K562 (cell line): ENCODE measurements around the gene CSRNP2. TPM values are rescaled to one million over a fixed set of nuclear protein-coding genes. Genes with fewer than 3 reads are reported as not detected.

ENCODE experiments used
- CBX1 ChIP-seq: sonication (generic); IDR thresholded peaks from 2 replicates; pipeline ENCODE4 v1.6.1; 2016; ENCODE audit warnings: antibody characterized with exemption, low read depth, mild to moderate bottlenecking
- FOXK1 ChIP-seq: sonication (generic); formaldehyde crosslinking; IDR thresholded peaks from 2 replicates; pipeline ENCODE4 v1.8.0; 2022; ENCODE audit warnings: missing genetic modification reagents, mild to moderate bottlenecking, borderline replicate concordance
- FUS ChIP-seq: fragments of 200-400 bp; formaldehyde crosslinking; optimal IDR thresholded peaks from 2 replicates; pipeline ENCODE3; 2017; ENCODE audit warnings: low read depth, low read length
- MTA1 ChIP-seq: fragments of 450-650 bp; IDR thresholded peaks from 2 replicates; pipeline ENCODE4 v1.6.1; 2017; ENCODE audit warnings: borderline replicate concordance
- NCOA1 ChIP-seq: fragments of 450-650 bp; IDR thresholded peaks from 2 replicates; pipeline ENCODE4 v1.6.1; 2016; ENCODE audit warnings: low read depth
- NONO ChIP-seq, 2 experiments: fragments of 200-400 bp in 1 of 2; fragments of 450-650 bp in 1 of 2; formaldehyde crosslinking in 1 of 2; IDR thresholded peaks; 2 replicates each; pipeline ENCODE4 v1.6.1; 2017; ENCODE audit warnings: low read depth in 2 of 2, mild to moderate bottlenecking in 2 of 2, moderate library complexity in 2 of 2, low read length in 1 of 2
- RAD51 ChIP-seq: fragments of 450-650 bp; IDR thresholded peaks from 2 replicates; pipeline ENCODE4 v1.7.1; 2016; ENCODE audit warnings: low read depth, mild to moderate bottlenecking, borderline replicate concordance
- ZNF830 ChIP-seq: fragments of 250-450 bp; sonication (Bioruptor Pico); IDR thresholded peaks from 2 replicates; pipeline ENCODE4 v1.5.0; 2021; ENCODE audit warnings: mild to moderate bottlenecking
- polyA plus RNA-seq, 8 experiments: library from polyadenylated mRNA; depleted of rRNA in 4 of 8; stranded (reverse) in 5 of 8; unstranded in 3 of 8; fragments of >200 nt; fragmentation: Nextera tagmentation in 2 of 8; fragmentation: Illumina TruSeq in 1 of 8; extraction: Ambion mirVana in 2 of 8; extraction: Trizol in 1 of 8; gene quantifications; 2 replicates each; pipeline versions ENCODE4 v1.2.1 to v1.2.3, GENCODE V29; 2011 to 2014; ENCODE audit warnings: inconsistent platforms in 1 of 8, missing spikeins in 1 of 8
- total RNA-seq, 7 experiments: library from RNA; depleted of rRNA in 6 of 7; stranded (reverse); fragments of >200 nt in 6 of 7; fragmentation: Illumina TruSeq in 2 of 7; extraction: Trizol in 2 of 7; gene quantifications; 2 replicates each; pipeline versions ENCODE4 v1.2.1 to v1.2.3, GENCODE V29; 2011 to 2021; ENCODE audit warnings: low replicate concordance in 1 of 7
- TF ChIP-seq, protein P1 (sequence below): fragments of 450-650 bp; IDR thresholded peaks from 2 replicates; pipeline ENCODE4 v1.6.1; 2016; ENCODE audit warnings: borderline replicate concordance
- TF ChIP-seq, protein P2 (sequence below): fragments of 450-650 bp; IDR thresholded peaks from 2 replicates; pipeline ENCODE4 v1.6.1; 2016
- TF ChIP-seq, protein P3 (sequence below), 2 experiments: fragments of 150-350 bp in 1 of 2; IDR thresholded peaks; 2 replicates each; pipeline ENCODE4 v1.6.1; 2012 to 2016; ENCODE audit warnings: low read depth in 2 of 2, low read length in 2 of 2, mild to moderate bottlenecking in 1 of 2, moderate library complexity in 1 of 2
- TF ChIP-seq, protein P4 (sequence below): fragments of 450-650 bp; formaldehyde crosslinking; IDR thresholded peaks from 2 replicates; pipeline ENCODE4 v1.4.0; 2020; ENCODE audit warnings: mild to moderate bottlenecking, moderate library complexity

CSRNP2 gene
- total and polyA plus RNA-seq, 9 of the 15 experiments (the other 6 are each of a cell fraction or from before 2014, with no cell fraction given): 1.6 to 13.9 (median 5.9) TPM

DNA sequence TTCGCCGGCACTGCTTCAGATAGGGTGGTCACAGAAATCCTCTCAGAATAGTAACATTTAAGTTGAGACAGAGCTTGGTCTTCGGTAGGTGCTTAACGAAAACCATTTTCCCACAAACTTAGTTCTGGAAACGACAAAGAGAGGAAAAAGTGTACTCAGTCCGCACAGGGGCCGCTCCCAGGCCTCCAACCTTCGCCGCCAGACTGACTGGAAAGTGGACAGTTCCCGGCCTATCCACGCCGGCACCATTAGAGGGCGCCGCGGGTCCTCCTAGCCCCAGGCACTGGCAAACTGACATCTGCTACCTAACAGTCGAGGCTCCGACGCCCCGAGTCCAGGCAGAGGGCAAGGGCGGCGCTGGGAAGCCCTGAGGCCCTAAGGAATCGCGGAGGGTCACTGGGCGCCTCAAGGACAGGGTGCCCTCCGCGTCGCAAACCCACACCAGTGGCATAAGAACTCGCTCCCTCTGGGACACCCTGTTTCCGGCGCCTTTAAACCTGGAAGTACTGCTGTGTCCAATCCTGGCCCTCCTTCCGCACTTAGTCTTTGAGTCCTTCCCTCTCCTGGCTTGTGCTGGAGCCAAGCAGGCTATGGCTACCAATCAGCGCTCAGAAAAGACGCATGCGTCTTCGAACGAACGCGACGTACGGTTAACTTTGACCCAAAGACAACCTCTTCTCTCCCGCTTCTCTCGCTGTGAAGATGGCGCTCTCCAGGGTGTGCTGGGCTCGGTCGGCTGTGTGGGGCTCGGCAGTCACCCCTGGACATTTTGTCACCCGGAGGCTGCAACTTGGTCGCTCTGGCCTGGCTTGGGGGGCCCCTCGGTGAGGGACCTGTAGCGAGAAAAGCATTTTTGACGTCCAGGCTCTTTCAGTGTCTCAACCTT lies 35.5 kb downstream of the CSRNP2 start, which contains the start of gene LETMD1 (continued):
- TF ChIP-seq, protein P1, sequence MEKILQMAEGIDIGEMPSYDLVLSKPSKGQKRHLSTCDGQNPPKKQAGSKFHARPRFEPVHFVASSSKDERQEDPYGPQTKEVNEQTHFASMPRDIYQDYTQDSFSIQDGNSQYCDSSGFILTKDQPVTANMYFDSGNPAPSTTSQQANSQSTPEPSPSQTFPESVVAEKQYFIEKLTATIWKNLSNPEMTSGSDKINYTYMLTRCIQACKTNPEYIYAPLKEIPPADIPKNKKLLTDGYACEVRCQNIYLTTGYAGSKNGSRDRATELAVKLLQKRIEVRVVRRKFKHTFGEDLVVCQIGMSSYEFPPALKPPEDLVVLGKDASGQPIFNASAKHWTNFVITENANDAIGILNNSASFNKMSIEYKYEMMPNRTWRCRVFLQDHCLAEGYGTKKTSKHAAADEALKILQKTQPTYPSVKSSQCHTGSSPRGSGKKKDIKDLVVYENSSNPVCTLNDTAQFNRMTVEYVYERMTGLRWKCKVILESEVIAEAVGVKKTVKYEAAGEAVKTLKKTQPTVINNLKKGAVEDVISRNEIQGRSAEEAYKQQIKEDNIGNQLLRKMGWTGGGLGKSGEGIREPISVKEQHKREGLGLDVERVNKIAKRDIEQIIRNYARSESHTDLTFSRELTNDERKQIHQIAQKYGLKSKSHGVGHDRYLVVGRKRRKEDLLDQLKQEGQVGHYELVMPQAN: peak; percentile 59; the same call in 1 of the 2 replicates
- TF ChIP-seq, protein P2, sequence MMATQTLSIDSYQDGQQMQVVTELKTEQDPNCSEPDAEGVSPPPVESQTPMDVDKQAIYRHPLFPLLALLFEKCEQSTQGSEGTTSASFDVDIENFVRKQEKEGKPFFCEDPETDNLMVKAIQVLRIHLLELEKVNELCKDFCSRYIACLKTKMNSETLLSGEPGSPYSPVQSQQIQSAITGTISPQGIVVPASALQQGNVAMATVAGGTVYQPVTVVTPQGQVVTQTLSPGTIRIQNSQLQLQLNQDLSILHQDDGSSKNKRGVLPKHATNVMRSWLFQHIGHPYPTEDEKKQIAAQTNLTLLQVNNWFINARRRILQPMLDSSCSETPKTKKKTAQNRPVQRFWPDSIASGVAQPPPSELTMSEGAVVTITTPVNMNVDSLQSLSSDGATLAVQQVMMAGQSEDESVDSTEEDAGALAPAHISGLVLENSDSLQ: peak; percentile 56; the same call in 1 of the 2 replicates
- TF ChIP-seq FOXK1 (CRISPR knock-in tag): no peak
- TF ChIP-seq FUS: no peak
- TF ChIP-seq RAD51: no peak
- TF ChIP-seq MTA1: peak; percentile 76; the same call in 1 of the 2 replicates
- TF ChIP-seq, protein P3, sequence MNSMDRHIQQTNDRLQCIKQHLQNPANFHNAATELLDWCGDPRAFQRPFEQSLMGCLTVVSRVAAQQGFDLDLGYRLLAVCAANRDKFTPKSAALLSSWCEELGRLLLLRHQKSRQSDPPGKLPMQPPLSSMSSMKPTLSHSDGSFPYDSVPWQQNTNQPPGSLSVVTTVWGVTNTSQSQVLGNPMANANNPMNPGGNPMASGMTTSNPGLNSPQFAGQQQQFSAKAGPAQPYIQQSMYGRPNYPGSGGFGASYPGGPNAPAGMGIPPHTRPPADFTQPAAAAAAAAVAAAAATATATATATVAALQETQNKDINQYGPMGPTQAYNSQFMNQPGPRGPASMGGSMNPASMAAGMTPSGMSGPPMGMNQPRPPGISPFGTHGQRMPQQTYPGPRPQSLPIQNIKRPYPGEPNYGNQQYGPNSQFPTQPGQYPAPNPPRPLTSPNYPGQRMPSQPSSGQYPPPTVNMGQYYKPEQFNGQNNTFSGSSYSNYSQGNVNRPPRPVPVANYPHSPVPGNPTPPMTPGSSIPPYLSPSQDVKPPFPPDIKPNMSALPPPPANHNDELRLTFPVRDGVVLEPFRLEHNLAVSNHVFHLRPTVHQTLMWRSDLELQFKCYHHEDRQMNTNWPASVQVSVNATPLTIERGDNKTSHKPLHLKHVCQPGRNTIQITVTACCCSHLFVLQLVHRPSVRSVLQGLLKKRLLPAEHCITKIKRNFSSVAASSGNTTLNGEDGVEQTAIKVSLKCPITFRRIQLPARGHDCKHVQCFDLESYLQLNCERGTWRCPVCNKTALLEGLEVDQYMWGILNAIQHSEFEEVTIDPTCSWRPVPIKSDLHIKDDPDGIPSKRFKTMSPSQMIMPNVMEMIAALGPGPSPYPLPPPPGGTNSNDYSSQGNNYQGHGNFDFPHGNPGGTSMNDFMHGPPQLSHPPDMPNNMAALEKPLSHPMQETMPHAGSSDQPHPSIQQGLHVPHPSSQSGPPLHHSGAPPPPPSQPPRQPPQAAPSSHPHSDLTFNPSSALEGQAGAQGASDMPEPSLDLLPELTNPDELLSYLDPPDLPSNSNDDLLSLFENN (IDR thresholded peaks at IDR 0.05; ENCODE audit: low read depth in 2 of 2, low read length in 2 of 2): no peak
- no peak; the same call in 1 of the 2 replicates for TF ChIP-seq CBX1
- TF ChIP-seq, protein P4, sequence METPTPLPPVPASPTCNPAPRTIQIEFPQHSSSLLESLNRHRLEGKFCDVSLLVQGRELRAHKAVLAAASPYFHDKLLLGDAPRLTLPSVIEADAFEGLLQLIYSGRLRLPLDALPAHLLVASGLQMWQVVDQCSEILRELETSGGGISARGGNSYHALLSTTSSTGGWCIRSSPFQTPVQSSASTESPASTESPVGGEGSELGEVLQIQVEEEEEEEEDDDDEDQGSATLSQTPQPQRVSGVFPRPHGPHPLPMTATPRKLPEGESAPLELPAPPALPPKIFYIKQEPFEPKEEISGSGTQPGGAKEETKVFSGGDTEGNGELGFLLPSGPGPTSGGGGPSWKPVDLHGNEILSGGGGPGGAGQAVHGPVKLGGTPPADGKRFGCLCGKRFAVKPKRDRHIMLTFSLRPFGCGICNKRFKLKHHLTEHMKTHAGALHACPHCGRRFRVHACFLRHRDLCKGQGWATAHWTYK: 0 out of 2 replicates have a peak, but pooled peaks have one; percentile 69
- 0 out of 2 replicates have a peak, but pooled peaks have one; percentile 63 for TF ChIP-seq ZNF830 (CRISPR knock-in tag)
- peak in 1 of 2 experiments; percentile 77; a peak in 1 of 4 replicates for TF ChIP-seq NONO (IDR thresholded peaks at IDR 0.05; ENCODE audit: low read depth in 2 of 2, low read length in 1 of 2)
- no peak; the same call in 1 of the 2 replicates for TF ChIP-seq NCOA1
